Measurements from ENCODE around the gene ZNF837.

- TF ChIP-seq CTCF (IDR thresholded peaks at IDR 0.05; ENCODE audit: low read depth, low read length) (no peak), POLR2A (IDR thresholded peaks at IDR 0.05; ENCODE audit: extremely low read depth, insufficient read length) (no peak)
These were observed 26.9 kb upstream of the ZNF837 start for GRCh38 chr19:58407658-58408151.
